ENCODE measurements around the gene TEKTIP1. TPM values are rescaled to one million over a fixed set of nuclear protein-coding genes. Genes with fewer than 3 reads are reported as not detected.
A peak's percentile ranks its signal among the peaks of the same experiment; 100 is the strongest.

Gene TEKTIP1
- total and polyA plus RNA-seq, 9 of the 15 experiments (the other 6 are each of a cell fraction or from before 2014, with no cell fraction given), result 0.66 TPM; not detected in 8

GRCh38 chr19:3575260-3575741, 36.3 kb downstream of the TEKTIP1 start (continued):
- TF ChIP-seq REST (IDR thresholded peaks at IDR 0.05; ENCODE audit: borderline replicate concordance) (peak; percentile 47; the same call in 1 of the 2 replicates), REST (CRISPR knock-in tag; IDR thresholded peaks at IDR 0.05; ENCODE audit: low read depth) (no peak), RUNX1 (IDR thresholded peaks at IDR 0.05; ENCODE audit: low read depth) (no peak), ETV6 (IDR thresholded peaks at IDR 0.05; ENCODE audit: borderline replicate concordance in 1 of 2, low read depth in 2 of 2, low read length in 1 of 2) (no peak), ETV6 (CRISPR knock-in tag; IDR thresholded peaks at IDR 0.05; ENCODE audit: borderline replicate concordance) (no peak), HMGN3 (IDR thresholded peaks at IDR 0.05; ENCODE audit: borderline replicate concordance, extremely low read depth, insufficient read length, low read depth, low read length) (no peak), ZNF780A (CRISPR knock-in tag; IDR thresholded peaks at IDR 0.05) (no peak), RAD21 (CRISPR knock-in tag; conservative IDR thresholded peaks at IDR 0.05 in 1 of 2, IDR thresholded peaks at IDR 0.05 in 1 of 2) (peak in 1 of 2 experiments; percentile 48; a peak in 2 of 4 replicates), TFAP4 (CRISPR knock-in tag; IDR thresholded peaks at IDR 0.05; ENCODE audit: borderline replicate concordance) (no peak), HOMEZ (CRISPR knock-in tag; IDR thresholded peaks at IDR 0.05) (no peak), KAT8 (IDR thresholded peaks at IDR 0.05; ENCODE audit: low read depth) (no peak), FOXP1 (CRISPR knock-in tag; IDR thresholded peaks at IDR 0.05) (no peak)

All from K562 (cell line).